Measurements from ENCODE around the gene BRWD1.

DNA sequence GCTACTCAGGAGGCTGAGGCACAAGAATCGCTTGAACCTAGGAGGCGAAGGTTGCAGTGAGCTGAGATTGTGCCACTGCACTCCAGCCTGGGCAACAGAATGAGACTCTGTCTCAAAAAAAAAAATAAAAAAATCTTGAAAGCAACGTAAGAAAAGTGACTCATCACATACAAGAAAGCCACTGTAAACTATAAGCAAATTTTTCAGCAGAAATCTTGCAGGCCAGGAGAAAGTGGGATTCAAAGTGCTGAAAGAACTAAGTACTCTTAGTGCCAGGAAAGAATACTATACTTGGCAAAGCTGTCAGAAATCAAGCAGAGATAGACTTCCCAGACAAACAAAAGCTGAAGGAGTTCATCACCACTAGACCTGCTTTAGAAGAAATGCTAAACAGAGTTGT is 39.9 kb upstream of the BRWD1 start:
- TF ChIP-seq POLR2A (IDR thresholded peaks at IDR 0.05; ENCODE audit: low read depth, low read length) (no peak), TAF1 (IDR thresholded peaks at IDR 0.05; ENCODE audit: borderline replicate concordance, low read depth, low read length) (no peak), POLR2AphosphoS5 (IDR thresholded peaks at IDR 0.05; ENCODE audit: low read depth, low read length) (no peak)

Measured in GM12892 (cell line).